Lung microvascular endothelial cell (primary cell): ENCODE measurements around the gene OR9Q1. TPM values are rescaled to one million over a fixed set of nuclear protein-coding genes. Genes with fewer than 3 reads are reported as not detected.
"Not testable (repeated sequence)": the region's sequence is repeated elsewhere in the genome, so short reads cannot be mapped to it uniquely, and the experiment has no call there.

Experiments used
- DNase-seq, 2 donors: peaks; one replicate each; pipeline versions ENCODE4 v3.0.0 to v3.0.0-alpha.2; 2010; ENCODE audit warnings: low read depth in 2 of 2
- total RNA-seq: library from RNA; depleted of rRNA; stranded (reverse); fragments of >200 nt; gene quantifications from 2 replicates; pipeline ENCODE4 v1.2.1, GENCODE V29; 2014

OR9Q1 gene
- total RNA-seq, 1 donor from 2014 or later: not detected

GRCh38 chr11:58133309-58134076, 109.8 kb downstream of the OR9Q1 start:
- no peak for DNase-seq

GRCh38 chr11:58134151-58134550, 110.5 kb downstream of the OR9Q1 start:
- DNase-seq: no peak

GRCh38 chr11:58135171-58135570, 111.5 kb downstream of the OR9Q1 start:
- no peak for DNase-seq

GRCh38 chr11:58142761-58143160, 119.1 kb downstream of the OR9Q1 start:
- DNase-seq: no peak

GRCh38 chr11:58152781-58153180, 129.1 kb downstream of the OR9Q1 start:
- no peak for DNase-seq

- no peak for DNase-seq
Measured at GRCh38 chr11:58164389-58164788, 140.7 kb downstream of the OR9Q1 start.

GRCh38 chr11:58164990-58165389, 141.3 kb downstream of the OR9Q1 start:
- DNase-seq: no peak

- DNase-seq: no peak
Measured at GRCh38 chr11:58165504-58166106, 141.9 kb downstream of the OR9Q1 start.

GRCh38 chr11:58177409-58178054, 153.9 kb downstream of the OR9Q1 start:
- no peak for DNase-seq

GRCh38 chr11:58178444-58178843, 154.8 kb downstream of the OR9Q1 start:
- no peak for DNase-seq

- no peak for DNase-seq
Measured at GRCh38 chr11:58179648-58180047, 156.0 kb downstream of the OR9Q1 start.

GRCh38 chr11:58186938-58187337, 163.3 kb downstream of the OR9Q1 start:
- DNase-seq: no peak

- no peak for DNase-seq
Measured at GRCh38 chr11:58188770-58189169, 165.1 kb downstream of the OR9Q1 start, which contains the start of gene OR9Q2. TSS of gene OR9Q2 (plus strand) at chr11:58189070. CDS start at chr11:58190491, 1,421 bp downstream.

- DNase-seq: no peak
Measured at GRCh38 chr11:58192229-58192628, 168.5 kb downstream of the OR9Q1 start.

GRCh38 chr11:58193391-58193790, 169.7 kb downstream of the OR9Q1 start:
- DNase-seq: no peak

- DNase-seq: no peak
Measured at GRCh38 chr11:58195939-58196338, 172.3 kb downstream of the OR9Q1 start.

GRCh38 chr11:58199271-58199670, 175.6 kb downstream of the OR9Q1 start:
- DNase-seq: no peak

- DNase-seq: no peak
Measured at GRCh38 chr11:58204042-58204441, 180.4 kb downstream of the OR9Q1 start, which contains the start of gene OR1S2. TSS of gene OR1S2 (minus strand) at chr11:58204142. CDS start at chr11:58204142, 0 bp downstream.

- not testable (repeated sequence) for DNase-seq
Measured at GRCh38 chr11:58212420-58212819, 188.7 kb downstream of the OR9Q1 start, which contains the start of gene OR1S1. TSS of gene OR1S1 (plus strand) at chr11:58212720.

GRCh38 chr11:58216476-58216875, 192.8 kb downstream of the OR9Q1 start:
- DNase-seq: no peak

- no peak for DNase-seq
Measured at GRCh38 chr11:58222721-58223120, 199.0 kb downstream of the OR9Q1 start.

GRCh38 chr11:58227956-58228615, 204.4 kb downstream of the OR9Q1 start:
- no peak for DNase-seq
